ENCODE measurements around the gene GDPD2. TPM values are rescaled to one million over a fixed set of nuclear protein-coding genes. Genes with fewer than 3 reads are reported as not detected.
"Not testable (repeated sequence)": the region's sequence is repeated elsewhere in the genome, so short reads cannot be mapped to it uniquely, and the experiment has no call there.

GDPD2 gene, protein sequence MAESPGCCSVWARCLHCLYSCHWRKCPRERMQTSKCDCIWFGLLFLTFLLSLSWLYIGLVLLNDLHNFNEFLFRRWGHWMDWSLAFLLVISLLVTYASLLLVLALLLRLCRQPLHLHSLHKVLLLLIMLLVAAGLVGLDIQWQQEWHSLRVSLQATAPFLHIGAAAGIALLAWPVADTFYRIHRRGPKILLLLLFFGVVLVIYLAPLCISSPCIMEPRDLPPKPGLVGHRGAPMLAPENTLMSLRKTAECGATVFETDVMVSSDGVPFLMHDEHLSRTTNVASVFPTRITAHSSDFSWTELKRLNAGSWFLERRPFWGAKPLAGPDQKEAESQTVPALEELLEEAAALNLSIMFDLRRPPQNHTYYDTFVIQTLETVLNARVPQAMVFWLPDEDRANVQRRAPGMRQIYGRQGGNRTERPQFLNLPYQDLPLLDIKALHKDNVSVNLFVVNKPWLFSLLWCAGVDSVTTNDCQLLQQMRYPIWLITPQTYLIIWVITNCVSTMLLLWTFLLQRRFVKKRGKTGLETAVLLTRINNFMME
- total RNA-seq = not detected in 2 replicates

DNA sequence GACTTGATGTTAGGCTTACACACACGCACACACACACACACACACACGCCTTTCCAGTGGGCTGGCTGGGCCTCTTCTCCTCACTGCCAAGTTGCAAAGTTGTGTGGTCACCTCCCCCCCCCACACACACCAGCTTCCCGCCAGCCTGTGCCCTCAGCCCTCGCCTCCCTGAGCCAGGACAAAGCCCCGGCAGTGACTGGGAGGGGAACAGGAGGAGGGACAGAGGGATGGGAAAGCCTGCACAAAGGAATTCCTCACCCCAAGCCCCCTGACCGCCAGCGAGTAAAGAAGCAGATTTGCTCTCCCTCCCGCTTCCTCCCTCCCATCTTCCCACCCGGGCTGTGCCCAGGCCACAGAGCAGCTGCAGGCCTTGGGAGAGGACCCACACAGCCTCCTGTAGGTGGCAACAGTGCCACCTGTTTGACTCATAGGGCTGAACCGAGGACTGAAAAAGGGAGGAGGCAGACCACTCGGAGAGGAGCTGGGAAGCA lies at the start of gene GDPD2:
TSS of gene GDPD2 (plus strand) at position 464 of the 491 bp plus-strand sequence. CDS start 1,671 bp downstream, outside the sequence.
- no peak for DNase-seq (ENCODE audit: low read depth)
- no peak within 1 kb of the TSS for H3K4me3 ChIP-seq (ENCODE audit: low read depth, low read length)
- TF ChIP-seq CTCF (IDR thresholded peaks at IDR 0.05; ENCODE audit: insufficient read depth, low read depth, low read length) = peak; percentile 3

GRCh38 chrX:70386235-70386634 lies 36.9 kb upstream of the GDPD2 start:
- H3K4me3 ChIP-seq (ENCODE audit: low read depth, low read length) = no peak overlapping the region
- no peak for TF ChIP-seq CTCF (IDR thresholded peaks at IDR 0.05; ENCODE audit: insufficient read depth, low read depth, low read length)
- DNase-seq (ENCODE audit: low read depth) = peak; percentile 6

DNA sequence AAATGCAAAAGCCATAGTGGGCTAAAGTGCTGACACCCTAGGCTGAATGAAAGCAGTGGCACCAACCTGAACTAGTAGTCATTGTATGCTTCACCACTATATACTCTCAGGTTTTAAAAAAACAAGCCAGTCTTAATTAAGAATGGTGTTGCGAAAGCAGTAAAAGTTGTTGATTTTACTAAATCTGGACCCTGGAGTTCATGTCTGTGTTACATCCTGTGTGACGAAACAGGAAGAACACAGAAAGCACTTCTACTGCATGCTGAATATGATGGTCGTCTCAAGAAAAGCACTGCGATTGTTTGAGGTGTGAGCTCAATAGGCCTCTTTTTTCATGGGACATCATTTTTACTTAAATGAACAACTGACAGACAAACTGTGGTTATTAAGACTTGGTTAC lies 24.2 kb upstream of the GDPD2 start:
- DNase-seq (ENCODE audit: low read depth) = peak; percentile 77
- no peak for TF ChIP-seq CTCF (IDR thresholded peaks at IDR 0.05; ENCODE audit: insufficient read depth, low read depth, low read length)
- no peak overlapping the region for H3K4me3 ChIP-seq (ENCODE audit: low read depth, low read length)

DNA sequence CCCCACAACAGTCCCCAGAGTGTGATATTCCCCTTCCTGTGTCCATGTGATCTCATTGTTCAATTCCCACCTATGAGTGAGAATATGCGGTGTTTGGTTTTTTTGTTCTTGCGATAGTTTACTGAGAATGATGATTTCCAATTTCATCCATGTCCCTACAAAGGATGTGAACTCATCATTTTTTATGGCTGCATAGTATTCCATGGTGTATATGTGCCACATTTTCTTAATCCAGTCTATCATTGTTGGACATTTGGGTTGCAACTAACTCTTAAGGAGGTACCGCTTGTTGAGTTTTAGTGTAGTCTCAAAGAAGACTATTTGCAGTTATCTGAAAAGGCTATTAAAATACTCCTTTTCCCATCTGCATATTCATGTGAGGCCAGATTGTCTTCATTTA lies 22.9 kb upstream of the GDPD2 start:
- H3K4me3 ChIP-seq (ENCODE audit: low read depth, low read length); DNase-seq (ENCODE audit: low read depth): not testable (repeated sequence)

- no peak for DNase-seq (ENCODE audit: low read depth)
- H3K4me3 ChIP-seq (ENCODE audit: low read depth, low read length) = no peak overlapping the region
- no peak for TF ChIP-seq CTCF (IDR thresholded peaks at IDR 0.05; ENCODE audit: insufficient read depth, low read depth, low read length)
Observed at GRCh38 chrX:70402721-70403120, 20.4 kb upstream of the GDPD2 start.

DNA sequence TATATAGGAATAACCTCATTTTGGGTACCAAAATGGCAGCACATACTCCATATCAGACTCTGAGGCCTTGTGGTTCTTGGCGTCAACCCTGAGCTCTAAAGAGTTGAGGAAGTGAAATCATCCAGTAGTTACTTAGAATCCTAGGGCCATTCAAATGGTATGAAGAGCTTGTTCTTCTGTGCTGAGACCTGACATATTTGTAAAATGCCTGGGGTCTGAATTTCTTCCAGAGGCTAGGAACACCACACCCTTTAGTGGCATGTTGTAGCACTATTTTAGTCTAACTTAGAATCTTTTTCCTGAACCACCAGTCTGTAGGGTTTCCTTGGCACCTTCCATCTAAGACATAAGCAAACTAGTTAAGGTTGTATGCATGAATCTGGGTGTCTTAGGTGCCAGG lies 18.1 kb upstream of the GDPD2 start:
- no peak overlapping the region for H3K4me3 ChIP-seq (ENCODE audit: low read depth, low read length)
- DNase-seq (ENCODE audit: low read depth) = no peak
- TF ChIP-seq CTCF (IDR thresholded peaks at IDR 0.05; ENCODE audit: insufficient read depth, low read depth, low read length) = no peak

- no peak for DNase-seq (ENCODE audit: low read depth)
- TF ChIP-seq CTCF (IDR thresholded peaks at IDR 0.05; ENCODE audit: insufficient read depth, low read depth, low read length) = no peak
- no peak overlapping the region for H3K4me3 ChIP-seq (ENCODE audit: low read depth, low read length)
Observed at GRCh38 chrX:70410921-70411320, 12.2 kb upstream of the GDPD2 start.
